HepG2 (cell line): ENCODE results near the gene NECTIN2. TPM values are rescaled to one million over a fixed set of nuclear protein-coding genes. Genes with fewer than 3 reads are reported as not detected.
A peak's percentile ranks its signal among the peaks of the same experiment; 100 is the strongest.

ENCODE experiments used
- ATAD3A ChIP-seq: sonication (generic); formaldehyde crosslinking; IDR thresholded peaks from 2 replicates; pipeline ENCODE4 v1.4.0; 2020; ENCODE audit warnings: missing genetic modification reagents
- ATF6 ChIP-seq: sonication (generic); formaldehyde crosslinking; conservative IDR thresholded peaks from 2 replicates; pipeline ENCODE4 v1.4.0; 2020; ENCODE audit warnings: missing genetic modification reagents
- ATM ChIP-seq: fragments of 450-650 bp; IDR thresholded peaks from 2 replicates; pipeline ENCODE4 v1.7.1; 2017; ENCODE audit warnings: mild to moderate bottlenecking, borderline replicate concordance
- BORCS8-MEF2B ChIP-seq: sonication (generic); formaldehyde crosslinking; IDR thresholded peaks from 2 replicates; pipeline ENCODE4 v1.8.0; 2022; ENCODE audit warnings: mild to moderate bottlenecking, missing genetic modification reagents
- CBFB ChIP-seq: sonication (generic); formaldehyde crosslinking; IDR thresholded peaks from 2 replicates; pipeline ENCODE4 v1.4.0; 2020; ENCODE audit warnings: missing genetic modification reagents
- GATAD2A ChIP-seq: IDR thresholded peaks from 2 replicates; pipeline ENCODE4 v1.6.1; 2016
- HIVEP1 ChIP-seq: sonication (generic); formaldehyde crosslinking; IDR thresholded peaks from 2 replicates; pipeline ENCODE4 v1.4.0; 2020; ENCODE audit warnings: mild to moderate bottlenecking, missing genetic modification reagents
- HNRNPLL ChIP-seq: fragments of 200-400 bp; formaldehyde crosslinking; IDR thresholded peaks from 2 replicates; pipeline ENCODE4 v1.6.1; 2017; ENCODE audit warnings: mild to moderate bottlenecking, low read depth, low read length; ENCODE audit not compliant: poor library complexity, severe bottlenecking
- MAZ ChIP-seq, 2 experiments: sonication (generic) in 1 of 2; formaldehyde crosslinking in 1 of 2; IDR thresholded peaks; 2 replicates each; pipeline versions ENCODE4 v1.5.0 to v1.6.1; 2012 to 2020; ENCODE audit warnings: low read depth in 2 of 2, mild to moderate bottlenecking in 2 of 2, borderline replicate concordance in 1 of 2, improper control_type of control experiment in 1 of 2, low read length in 1 of 2, missing genetic modification reagents in 1 of 2, moderate library complexity in 1 of 2
- MXI1 ChIP-seq: IDR thresholded peaks from 3 replicates; pipeline ENCODE4 v1.6.1; 2012; ENCODE audit warnings: low read depth, low read length, inconsistent platforms, borderline replicate concordance
- MYC ChIP-seq: sonication (generic); formaldehyde crosslinking; IDR thresholded peaks from 2 replicates; pipeline ENCODE4 v1.9.0; 2021; ENCODE audit warnings: missing genetic modification reagents, borderline replicate concordance
- NFRKB ChIP-seq: fragments of 450-650 bp; IDR thresholded peaks from 2 replicates; pipeline ENCODE4 v1.6.1; 2017
- PCBP1 ChIP-seq: fragments of 200-400 bp; formaldehyde crosslinking; IDR thresholded peaks from 2 replicates; pipeline ENCODE4 v1.6.1; 2017; ENCODE audit warnings: mild to moderate bottlenecking, low read depth, low read length, borderline replicate concordance
- PRDM15 ChIP-seq: sonication (generic); formaldehyde crosslinking; IDR thresholded peaks from 2 replicates; pipeline ENCODE4 v1.4.0; 2020; ENCODE audit warnings: missing genetic modification reagents
- TARDBP ChIP-seq: sonication (generic); formaldehyde crosslinking; IDR thresholded peaks from 2 replicates; pipeline ENCODE4 v1.8.0; 2022; ENCODE audit warnings: mild to moderate bottlenecking, missing genetic modification reagents
- YY1 ChIP-seq: IDR thresholded peaks from 2 replicates; pipeline ENCODE4 v1.6.1; 2011; ENCODE audit warnings: low read length, low read depth, moderate library complexity, mild to moderate bottlenecking; ENCODE audit not compliant: insufficient read depth, insufficient replicate concordance
- ZBTB7A ChIP-seq: sonication (generic); formaldehyde crosslinking; IDR thresholded peaks from 2 replicates; pipeline ENCODE4 v1.8.0; 2022; ENCODE audit warnings: mild to moderate bottlenecking, missing genetic modification reagents
- ZMYM2 ChIP-seq: sonication (generic); formaldehyde crosslinking; IDR thresholded peaks from 2 replicates; pipeline ENCODE4 v1.8.0; 2022; ENCODE audit warnings: mild to moderate bottlenecking, missing genetic modification reagents
- ZNF101 ChIP-seq: sonication (generic); formaldehyde crosslinking; IDR thresholded peaks from 2 replicates; pipeline ENCODE4 v1.4.0; 2020; ENCODE audit warnings: mild to moderate bottlenecking, low read depth, missing genetic modification reagents, borderline replicate concordance
- ZNF33B ChIP-seq: sonication (generic); formaldehyde crosslinking; IDR thresholded peaks from 2 replicates; pipeline ENCODE4 v1.5.1; 2020; ENCODE audit warnings: mild to moderate bottlenecking, missing genetic modification reagents
- ZNF619 ChIP-seq: sonication (generic); formaldehyde crosslinking; IDR thresholded peaks from 2 replicates; pipeline ENCODE4 v1.4.0; 2020; ENCODE audit warnings: mild to moderate bottlenecking, missing genetic modification reagents
- ZNF713 ChIP-seq: sonication (generic); formaldehyde crosslinking; IDR thresholded peaks from 2 replicates; pipeline ENCODE4 v1.4.0; 2020; ENCODE audit warnings: mild to moderate bottlenecking, missing genetic modification reagents
- ZNF768 ChIP-seq: sonication (generic); formaldehyde crosslinking; IDR thresholded peaks from 2 replicates; pipeline ENCODE4 v1.4.0; 2020; ENCODE audit warnings: missing genetic modification reagents
- ZNF777 ChIP-seq: sonication (generic); formaldehyde crosslinking; IDR thresholded peaks from 2 replicates; pipeline ENCODE4 v1.4.0; 2020; ENCODE audit warnings: missing genetic modification reagents
- ZNF850 ChIP-seq: sonication (generic); formaldehyde crosslinking; conservative IDR thresholded peaks from 2 replicates; pipeline ENCODE4 v1.9.0; 2021; ENCODE audit warnings: mild to moderate bottlenecking, missing genetic modification reagents
- ZSCAN25 ChIP-seq: sonication (generic); formaldehyde crosslinking; IDR thresholded peaks from 2 replicates; pipeline ENCODE4 v1.8.0; 2022; ENCODE audit warnings: mild to moderate bottlenecking, missing genetic modification reagents
- polyA plus RNA-seq, 8 experiments: library from polyadenylated mRNA; depleted of rRNA in 3 of 8; stranded (reverse) in 7 of 8; unstranded in 1 of 8; fragments of >200 nt; fragmentation: Illumina TruSeq in 4 of 8; extraction: Trizol in 4 of 8; gene quantifications; 2 replicates each; pipeline versions ENCODE4 v1.2.1 to v1.2.3, GENCODE V29; 2011 to 2016; ENCODE audit warnings: low read depth in 4 of 8, missing spikeins in 1 of 8, mixed read lengths in 1 of 8; ENCODE audit not compliant: insufficient read depth in 1 of 8
- total RNA-seq, 5 experiments: library from RNA; depleted of rRNA; stranded (reverse); fragments of >200 nt; fragmentation: Illumina TruSeq; extraction: Trizol; gene quantifications; 2 replicates each; pipeline ENCODE4 v1.2.3, GENCODE V29; 2016; ENCODE audit warnings: low read depth in 1 of 5

Gene NECTIN2
- total and polyA plus RNA-seq, 2 of the 13 experiments (the other 11 are each of a cell fraction or from before 2014, with no cell fraction given): 75.4 to 114 TPM

- TF ChIP-seq PRDM15 (CRISPR knock-in tag) (no peak), PCBP1 (0 out of 2 replicates have a peak, but pooled peaks have one; percentile 35), ATM (no peak), TARDBP (CRISPR knock-in tag) (peak; percentile 85), ATAD3A (CRISPR knock-in tag) (no peak), GATAD2A (CRISPR knock-in tag) (peak; percentile 28; the same call in 1 of the 2 replicates), ZNF768 (CRISPR knock-in tag) (peak; percentile 45; the same call in 1 of the 2 replicates), ZSCAN25 (CRISPR knock-in tag) (peak; percentile 80), MXI1 (peak; percentile 70; the same call in 1 of the 3 replicates), ZNF713 (CRISPR knock-in tag) (0 out of 2 replicates have a peak, but pooled peaks have one; percentile 70), HNRNPLL (no peak), MAZ (IDR thresholded peaks at IDR 0.05; ENCODE audit: borderline replicate concordance, low read depth, low read length) (peak; percentile 73; the same call in 1 of the 2 replicates), MAZ (CRISPR knock-in tag; IDR thresholded peaks at IDR 0.05; ENCODE audit: low read depth) (peak; percentile 37; the same call in 1 of the 2 replicates), NFRKB (no peak), ZNF101 (no peak), YY1 (no peak), ATF6 (no peak), ZMYM2 (0 out of 2 replicates have a peak, but pooled peaks have one; percentile 21), HIVEP1 (CRISPR knock-in tag) (no peak), CBFB (CRISPR knock-in tag) (peak; percentile 53), MYC (CRISPR knock-in tag) (peak; percentile 53; the same call in 1 of the 2 replicates), ZBTB7A (CRISPR knock-in tag) (peak; percentile 95), ZNF850 (no peak), ZNF619 (CRISPR knock-in tag) (peak; percentile 58; the same call in 1 of the 2 replicates), ZNF777 (CRISPR knock-in tag) (no peak), BORCS8-MEF2B (CRISPR knock-in tag) (peak; percentile 59; the same call in 1 of the 2 replicates), ZNF33B (CRISPR knock-in tag) (no peak)
These were observed 38.2 kb upstream of the NECTIN2 start (continued) for GRCh38 chr19:44807652-44808462.
